Measurements from ENCODE around the gene NANOGP8. TPM values are rescaled to one million over a fixed set of nuclear protein-coding genes. Genes with fewer than 3 reads are reported as not detected.

NANOGP8 gene
- total RNA-seq, 3 donors from 2014 or later (not counting 1 experiment from before 2014, with no cell fraction given): not detected

DNA sequence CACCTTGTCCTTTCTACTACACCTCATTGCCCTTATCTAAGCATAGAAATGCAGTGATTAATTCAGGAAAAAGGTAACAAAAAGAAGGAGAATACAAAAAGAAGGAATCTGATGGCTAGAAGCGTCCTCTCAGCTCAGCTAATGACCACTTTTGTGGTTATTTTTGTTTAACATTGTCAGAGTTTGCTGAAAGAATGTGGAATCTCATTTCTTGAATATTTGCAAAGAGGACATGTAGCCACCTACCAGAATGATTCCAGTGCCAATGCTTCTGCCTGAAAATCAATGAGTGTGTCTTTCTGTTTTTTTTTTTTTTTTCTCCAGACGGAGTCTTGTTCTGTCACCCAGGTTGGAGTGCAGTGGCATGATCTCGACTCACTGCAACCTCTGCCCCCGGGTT is 24.5 kb downstream of the NANOGP8 start:
- H3K27me3 Mint-ChIP-seq (ENCODE audit: low read depth in 2 of 2): no peaks in the 10 kb centered on the region
- intact Hi-C loops (cut with micrococcal nuclease): no loop called here
- WGBS (ENCODE audit: insufficient coverage): 86% methylated on average over 4 of the region's 4 CpGs

DNA sequence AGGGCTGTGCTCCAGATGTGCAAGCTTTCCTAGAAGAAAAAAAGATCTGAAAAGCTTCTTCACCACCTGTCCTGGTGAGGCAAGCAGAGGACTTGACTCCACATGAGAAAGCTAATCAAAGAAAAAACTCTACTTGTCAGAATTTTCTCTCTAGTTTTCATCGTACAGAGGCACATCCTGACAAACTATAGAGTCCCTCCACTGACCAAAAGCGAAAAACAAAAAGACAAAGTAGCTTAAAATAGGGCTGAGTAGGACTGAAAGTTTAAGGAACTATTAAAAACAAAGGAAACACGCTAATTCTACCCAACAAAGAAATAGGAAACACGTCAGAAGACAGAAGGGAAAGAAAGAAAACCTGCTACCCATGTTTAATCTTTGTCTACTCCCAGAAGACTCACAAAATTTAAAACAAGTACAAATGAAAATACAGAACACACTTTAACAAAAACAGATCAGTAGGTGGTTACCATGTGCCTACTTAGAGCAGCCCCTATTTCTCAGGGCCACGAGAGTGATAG is 26.5 kb downstream of the NANOGP8 start:
- ATAC-seq (no peak), DNase-seq (no peak)
- intact Hi-C loops (cut with micrococcal nuclease): no loop called here
- H3K4me1 Mint-ChIP-seq: no peaks in the 10 kb centered on the region
- 55% methylated on average over 3 of the region's 5 CpGs for WGBS (ENCODE audit: insufficient coverage)
- no peaks in the 10 kb centered on the region for H3K36me3 Mint-ChIP-seq
- no peak overlapping the region for H3K4me3 Mint-ChIP-seq
- Histone ChIP-seq H3K4me1 (ENCODE audit: control insufficient read depth, insufficient read depth, low read length) (no peaks in the 10 kb centered on the region), H3K27ac (ENCODE audit: low read length) (no peak overlapping the region), H3K4me3 (ENCODE audit: low read length) (no peak overlapping the region), H3K9me3 (ENCODE audit: control insufficient read depth, insufficient read depth, low read length) (no peaks in the 10 kb centered on the region), H3K27me3 (ENCODE audit: control insufficient read depth, insufficient read depth, low read length) (no peaks in the 10 kb centered on the region), H3K36me3 (ENCODE audit: control insufficient read depth, insufficient read depth, low read length) (no peaks in the 10 kb centered on the region)
- TF ChIP-seq, protein P1, sequence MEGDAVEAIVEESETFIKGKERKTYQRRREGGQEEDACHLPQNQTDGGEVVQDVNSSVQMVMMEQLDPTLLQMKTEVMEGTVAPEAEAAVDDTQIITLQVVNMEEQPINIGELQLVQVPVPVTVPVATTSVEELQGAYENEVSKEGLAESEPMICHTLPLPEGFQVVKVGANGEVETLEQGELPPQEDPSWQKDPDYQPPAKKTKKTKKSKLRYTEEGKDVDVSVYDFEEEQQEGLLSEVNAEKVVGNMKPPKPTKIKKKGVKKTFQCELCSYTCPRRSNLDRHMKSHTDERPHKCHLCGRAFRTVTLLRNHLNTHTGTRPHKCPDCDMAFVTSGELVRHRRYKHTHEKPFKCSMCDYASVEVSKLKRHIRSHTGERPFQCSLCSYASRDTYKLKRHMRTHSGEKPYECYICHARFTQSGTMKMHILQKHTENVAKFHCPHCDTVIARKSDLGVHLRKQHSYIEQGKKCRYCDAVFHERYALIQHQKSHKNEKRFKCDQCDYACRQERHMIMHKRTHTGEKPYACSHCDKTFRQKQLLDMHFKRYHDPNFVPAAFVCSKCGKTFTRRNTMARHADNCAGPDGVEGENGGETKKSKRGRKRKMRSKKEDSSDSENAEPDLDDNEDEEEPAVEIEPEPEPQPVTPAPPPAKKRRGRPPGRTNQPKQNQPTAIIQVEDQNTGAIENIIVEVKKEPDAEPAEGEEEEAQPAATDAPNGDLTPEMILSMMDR (IDR thresholded peaks at IDR 0.05): no peak
- no peaks in the 10 kb centered on the region for H3K27me3 Mint-ChIP-seq (ENCODE audit: low read depth in 2 of 2)
- H3K27ac Mint-ChIP-seq: no peak overlapping the region
- no peaks in the 10 kb centered on the region for H3K9me3 Mint-ChIP-seq

More for the DNA sequence above, 24.5 kb downstream of the NANOGP8 start:
- TF ChIP-seq, protein P1 (IDR thresholded peaks at IDR 0.05): no peak
- no peak overlapping the region for H3K27ac ChIP-seq (ENCODE audit: low read length)
- no peak overlapping the region for H3K4me3 ChIP-seq (ENCODE audit: low read length)
- H3K9me3 Mint-ChIP-seq: no peaks in the 10 kb centered on the region
- DNase-seq (no peak), ATAC-seq (no peak)
- no peaks in the 10 kb centered on the region for H3K36me3 Mint-ChIP-seq
- H3K9me3 ChIP-seq (ENCODE audit: control insufficient read depth, insufficient read depth, low read length): no peaks in the 10 kb centered on the region
- H3K27ac Mint-ChIP-seq: no peak overlapping the region
- H3K36me3 ChIP-seq (ENCODE audit: control insufficient read depth, insufficient read depth, low read length): no peaks in the 10 kb centered on the region
- no peaks in the 10 kb centered on the region for H3K4me1 ChIP-seq (ENCODE audit: control insufficient read depth, insufficient read depth, low read length)
- no peaks in the 10 kb centered on the region for H3K4me1 Mint-ChIP-seq
- no peak overlapping the region for H3K4me3 Mint-ChIP-seq
- no peaks in the 10 kb centered on the region for H3K27me3 ChIP-seq (ENCODE audit: control insufficient read depth, insufficient read depth, low read length)

DNA sequence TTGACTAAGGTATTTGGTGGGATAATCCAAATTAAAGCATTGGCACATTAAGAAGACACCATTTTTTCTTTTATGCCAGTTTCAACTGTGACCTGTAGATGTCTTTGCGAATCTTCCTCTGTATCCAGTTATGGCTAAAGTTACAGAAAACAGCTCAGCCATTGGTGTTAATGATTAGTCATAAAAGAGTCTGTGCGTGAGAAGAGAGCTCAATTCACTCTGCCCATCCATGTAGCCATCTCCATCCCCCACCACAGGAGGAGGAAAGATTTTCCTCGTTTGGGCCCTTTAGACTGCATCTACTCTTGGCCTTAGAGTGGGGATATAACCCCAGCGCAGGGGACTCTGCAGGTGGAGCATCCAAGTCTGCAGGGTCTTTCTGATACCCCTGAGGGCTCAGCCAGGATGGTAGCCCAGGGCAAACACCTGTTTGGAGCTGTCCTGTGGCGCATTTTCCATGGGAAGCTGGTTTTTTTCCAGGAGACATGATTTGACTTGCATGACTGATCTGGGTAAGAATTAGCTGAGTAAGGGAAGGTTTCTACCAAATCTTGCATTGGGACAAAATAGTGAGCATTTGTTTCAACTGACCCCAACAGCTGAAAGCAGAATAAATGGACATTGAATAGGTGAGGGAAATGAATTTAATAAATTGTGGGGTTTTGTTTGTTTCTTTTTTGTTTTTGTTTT is 29.5 kb downstream of the NANOGP8 start:
- H3K36me3 ChIP-seq (ENCODE audit: control insufficient read depth, insufficient read depth, low read length): no peaks in the 10 kb centered on the region
- no peaks in the 10 kb centered on the region for H3K4me1 Mint-ChIP-seq
- no peak overlapping the region for H3K4me3 Mint-ChIP-seq
- no peaks in the 10 kb centered on the region for H3K4me1 ChIP-seq (ENCODE audit: control insufficient read depth, insufficient read depth, low read length)
- no peak for DNase-seq
- H3K36me3 Mint-ChIP-seq: no peaks in the 10 kb centered on the region
- no peak for ATAC-seq
- H3K27ac ChIP-seq (ENCODE audit: low read length): no peak overlapping the region
- H3K4me3 ChIP-seq (ENCODE audit: low read length): no peak overlapping the region
- H3K9me3 ChIP-seq (ENCODE audit: control insufficient read depth, insufficient read depth, low read length): no peaks in the 10 kb centered on the region
- H3K27ac Mint-ChIP-seq: no peak overlapping the region
- 92% methylated on average over 4 of the region's 5 CpGs for WGBS (ENCODE audit: insufficient coverage)
- intact Hi-C loops (cut with micrococcal nuclease): no loop called here
- no peaks in the 10 kb centered on the region for H3K27me3 ChIP-seq (ENCODE audit: control insufficient read depth, insufficient read depth, low read length)
- H3K27me3 Mint-ChIP-seq (ENCODE audit: low read depth in 2 of 2): no peaks in the 10 kb centered on the region
- no peaks in the 10 kb centered on the region for H3K9me3 Mint-ChIP-seq
- TF ChIP-seq, protein P1 (IDR thresholded peaks at IDR 0.05): no peak

DNA sequence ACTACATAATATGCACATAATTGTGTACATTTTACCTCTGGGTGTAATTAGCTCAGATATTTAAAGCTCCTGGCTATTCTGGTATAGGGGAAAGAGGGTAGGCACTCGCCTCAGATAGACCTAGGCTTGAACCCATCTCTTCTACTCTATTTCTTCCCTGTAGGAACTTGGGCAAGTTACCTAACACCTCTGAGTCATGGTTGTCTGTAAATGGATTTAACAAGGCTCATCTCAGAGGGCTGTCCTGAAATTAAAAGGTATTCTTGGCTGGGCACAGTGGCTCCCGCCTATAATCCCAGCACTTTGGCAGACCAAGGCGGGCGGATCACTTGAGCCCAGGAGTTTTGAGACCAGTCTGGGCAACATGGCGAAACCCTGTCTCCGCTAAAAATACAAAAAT is 30.7 kb downstream of the NANOGP8 start:
- Histone ChIP-seq H3K36me3 (ENCODE audit: control insufficient read depth, insufficient read depth, low read length) (no peaks in the 10 kb centered on the region), H3K4me3 (ENCODE audit: low read length) (no peak overlapping the region), H3K27me3 (ENCODE audit: control insufficient read depth, insufficient read depth, low read length) (no peaks in the 10 kb centered on the region), H3K9me3 (ENCODE audit: control insufficient read depth, insufficient read depth, low read length) (no peaks in the 10 kb centered on the region), H3K4me1 (ENCODE audit: control insufficient read depth, insufficient read depth, low read length) (no peaks in the 10 kb centered on the region), H3K27ac (ENCODE audit: low read length) (no peak overlapping the region)
- no peak overlapping the region for H3K4me3 Mint-ChIP-seq
- H3K27me3 Mint-ChIP-seq (ENCODE audit: low read depth in 2 of 2): no peaks in the 10 kb centered on the region
- H3K27ac Mint-ChIP-seq: no peak overlapping the region
- no peak for DNase-seq
- intact Hi-C loops (cut with micrococcal nuclease): no loop called here
- TF ChIP-seq, protein P1 (IDR thresholded peaks at IDR 0.05): no peak
- no peaks in the 10 kb centered on the region for H3K4me1 Mint-ChIP-seq
- no peaks in the 10 kb centered on the region for H3K36me3 Mint-ChIP-seq
- H3K9me3 Mint-ChIP-seq: no peaks in the 10 kb centered on the region
- no peak for ATAC-seq
- 91% methylated on average over 5 of the region's 6 CpGs for WGBS (ENCODE audit: insufficient coverage)

All from natural killer cell (primary cell).